Tongue (tissue), 2 donors: ENCODE data around the gene IFNA14. TPM values are rescaled to one million over a fixed set of nuclear protein-coding genes. Genes with fewer than 3 reads are reported as not detected.
A peak's percentile ranks its signal among the peaks of the same experiment; 100 is the strongest.
"Not testable (repeated sequence)": the region's sequence is repeated elsewhere in the genome, so short reads cannot be mapped to it uniquely, and the experiment has no call there.

Experiments
- DNase-seq: peaks from one replicate; pipeline ENCODE4 v3.0.0-alpha.2; 2015
- total RNA-seq: library from RNA; depleted of rRNA; stranded (reverse); fragments of >200 nt; gene quantifications from one replicate; pipeline ENCODE4 v1.2.3, GENCODE V29; 2014

The IFNA14 gene
- total RNA-seq, result not detected

DNA sequence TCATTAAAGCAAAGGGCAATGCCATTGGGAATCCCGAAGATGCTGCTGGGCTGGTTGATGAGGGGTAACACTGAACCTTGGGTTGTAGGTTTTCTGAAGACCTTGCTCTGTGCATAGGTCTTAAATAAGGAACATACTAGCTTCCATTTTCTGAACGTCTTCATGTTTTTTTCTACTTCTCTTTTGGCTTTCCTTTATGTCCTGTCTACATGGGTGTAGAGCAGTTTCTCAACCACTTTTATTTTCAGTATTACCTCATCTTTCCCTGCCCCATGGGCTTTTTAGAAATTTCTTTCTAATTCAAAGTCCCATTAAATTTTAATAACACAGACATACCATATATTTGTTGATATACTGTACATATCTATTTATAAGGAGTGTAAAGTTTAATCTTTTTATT is at the start of gene IFNA14:
Gene IFNA14, minus strand, starts transcription at position 95 of the 400 bp plus-strand sequence. Its CDS starts 70 bp downstream, at position 25.
- DNase-seq, result no peak

DNA sequence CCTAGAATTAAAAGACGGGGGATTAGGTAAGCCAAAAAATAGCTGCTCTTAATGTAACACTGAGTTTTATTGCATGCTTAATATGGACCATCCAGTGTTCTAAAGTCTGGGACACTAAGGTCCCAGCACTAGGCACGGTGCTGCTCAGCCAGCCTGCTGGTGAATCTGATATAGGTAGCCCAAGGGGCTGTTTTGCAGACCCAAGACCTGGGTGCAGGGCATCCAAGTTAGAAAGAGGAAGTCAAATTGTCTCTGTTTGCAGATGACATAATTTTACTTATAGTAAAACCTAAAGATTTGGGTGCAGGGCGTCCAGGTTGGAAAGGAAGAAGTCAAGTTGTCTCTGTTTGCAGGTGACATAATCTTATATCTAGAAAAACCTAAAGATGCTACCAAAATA is 47.5 kb upstream of the IFNA14 start:
- no peak for DNase-seq

- DNase-seq, result no peak
Observed at GRCh38 chr9:21286659-21287058, 46.9 kb upstream of the IFNA14 start.

- DNase-seq, result no peak
Observed at GRCh38 chr9:21286099-21286498, 46.3 kb upstream of the IFNA14 start.

DNA sequence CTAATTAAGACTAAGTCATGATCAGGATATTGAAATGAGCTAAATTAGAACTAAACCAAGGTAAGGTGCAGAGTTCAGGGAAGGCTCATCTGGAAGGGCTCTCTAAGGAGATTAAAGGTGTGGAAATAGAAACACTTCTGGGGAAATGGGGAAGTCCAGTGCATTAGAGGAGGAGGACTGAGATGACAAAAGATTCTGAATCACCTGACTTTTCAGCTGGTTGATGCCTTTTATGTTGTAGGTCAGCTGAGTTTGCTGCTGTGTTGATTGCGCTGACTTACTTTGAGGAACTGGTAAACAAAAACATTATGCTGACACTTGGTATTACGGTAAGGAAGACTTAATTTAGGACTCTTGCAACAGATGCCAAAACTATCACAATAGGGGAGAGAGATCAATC is 41.5 kb upstream of the IFNA14 start:
- DNase-seq, result no peak

GRCh38 chr9:21268347-21268657 is 28.5 kb upstream of the IFNA14 start:
- DNase-seq, result no peak

DNA sequence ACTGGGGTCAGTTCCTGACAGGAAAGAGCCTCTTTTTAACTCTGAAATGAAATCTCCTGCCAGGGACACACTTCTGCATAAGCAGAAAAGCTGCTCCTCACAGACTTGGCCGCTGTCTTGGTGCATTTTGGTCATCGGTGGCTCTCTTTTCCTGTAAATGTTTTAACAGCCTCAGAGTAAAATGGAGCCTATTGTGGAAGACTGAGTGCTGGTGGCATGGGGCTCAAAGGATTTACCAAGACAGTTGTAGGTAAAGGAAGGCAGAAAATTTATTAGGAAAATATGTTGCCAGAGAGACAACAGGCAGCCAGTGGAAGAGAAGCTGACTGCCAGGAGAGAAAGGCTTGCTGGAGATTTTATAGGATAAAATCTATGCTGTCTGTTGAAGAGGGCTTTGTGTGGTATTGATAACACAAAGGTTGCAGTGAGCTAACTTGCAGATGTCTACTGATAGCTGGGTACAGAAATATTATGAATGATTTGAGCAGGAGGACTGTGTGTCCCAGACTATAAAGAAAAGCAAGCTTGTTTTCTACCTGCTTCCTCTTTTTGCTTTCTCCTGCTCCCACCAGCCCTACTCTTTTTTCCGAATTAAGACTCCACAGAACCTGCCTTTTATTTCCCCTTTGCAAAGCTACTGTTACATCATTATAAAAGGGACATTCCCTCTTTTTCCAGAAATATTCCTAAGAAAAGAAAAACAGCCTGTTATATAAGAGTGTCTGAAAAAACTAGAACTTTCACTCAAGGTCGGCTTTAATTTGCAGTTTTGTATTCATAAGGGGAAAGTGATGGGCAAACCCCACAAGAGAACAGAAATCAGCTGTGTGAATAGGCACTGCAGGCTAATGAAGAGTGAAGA is 27.9 kb upstream of the IFNA14 start:
- peak; percentile 16 for DNase-seq

DNA sequence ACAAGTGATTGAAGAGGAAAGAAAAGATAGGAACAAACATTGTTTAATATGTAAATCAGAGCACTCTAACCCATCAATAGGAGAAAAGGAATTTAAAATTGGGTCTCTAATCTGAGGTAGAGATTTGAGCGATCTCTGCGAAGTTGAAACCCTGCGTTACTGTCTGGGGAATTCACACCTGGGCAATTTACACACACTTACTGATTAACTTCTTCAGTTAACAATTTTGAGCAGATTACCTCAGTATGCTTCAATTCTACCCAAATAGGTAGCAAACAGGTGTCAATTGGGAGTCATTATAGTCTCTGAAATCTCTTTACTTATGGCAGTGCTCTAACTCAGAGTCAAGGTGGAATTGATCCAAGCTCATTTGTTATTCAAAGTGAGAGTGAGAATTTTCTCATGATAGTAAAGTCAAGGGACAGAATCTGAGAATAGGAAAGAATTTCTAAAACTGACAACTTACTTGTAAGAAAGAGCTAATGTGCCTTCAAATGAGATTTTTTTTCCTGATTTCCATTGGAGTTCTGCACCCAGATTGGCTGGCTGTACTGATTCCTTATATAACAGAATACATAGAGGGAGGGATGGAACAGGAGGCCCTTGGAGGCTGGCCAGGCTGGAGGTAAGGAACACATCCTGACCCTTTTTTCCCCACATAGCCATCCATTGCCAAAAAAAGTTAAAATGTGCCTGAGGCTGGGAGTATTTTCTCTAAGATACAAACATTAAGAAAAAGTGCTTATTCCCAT is 27.1 kb upstream of the IFNA14 start:
- DNase-seq, result no peak

DNA sequence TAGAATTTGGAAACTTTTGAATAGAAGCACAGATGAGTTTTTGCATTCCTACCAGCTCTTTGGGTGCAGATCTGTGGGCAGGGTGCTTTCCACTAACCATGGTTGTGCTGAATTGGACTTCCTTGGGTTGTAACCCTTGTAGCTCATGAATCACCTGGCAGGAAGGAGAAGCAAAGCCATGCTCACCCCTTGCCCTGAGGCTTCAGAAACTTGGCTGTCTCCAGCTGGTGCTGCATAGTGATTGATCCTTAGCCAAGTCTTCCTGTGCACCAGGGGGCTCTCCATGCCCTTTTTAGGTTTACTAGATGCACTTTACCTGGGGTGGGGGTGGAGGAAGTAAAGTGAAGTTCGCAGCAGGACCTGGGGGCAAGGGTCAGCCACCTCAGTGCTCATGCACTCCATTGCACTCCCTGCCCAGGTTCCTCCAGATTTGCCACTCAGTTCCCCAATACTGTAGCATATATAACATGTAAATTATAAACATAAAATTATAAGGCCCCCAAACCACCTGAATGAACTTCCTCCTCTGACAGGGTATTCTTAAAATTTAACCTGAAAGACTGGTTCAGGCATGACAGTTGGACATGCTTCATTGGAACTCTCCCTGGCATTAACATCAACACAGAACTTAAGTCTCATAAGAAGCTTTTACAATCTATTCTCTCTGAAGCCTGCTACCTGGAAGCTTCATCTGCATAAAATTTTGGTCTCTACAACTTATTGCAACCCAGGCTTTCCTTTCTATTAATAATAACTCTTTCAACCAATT is 25.8 kb upstream of the IFNA14 start:
- DNase-seq, result peak; percentile 4

DNA sequence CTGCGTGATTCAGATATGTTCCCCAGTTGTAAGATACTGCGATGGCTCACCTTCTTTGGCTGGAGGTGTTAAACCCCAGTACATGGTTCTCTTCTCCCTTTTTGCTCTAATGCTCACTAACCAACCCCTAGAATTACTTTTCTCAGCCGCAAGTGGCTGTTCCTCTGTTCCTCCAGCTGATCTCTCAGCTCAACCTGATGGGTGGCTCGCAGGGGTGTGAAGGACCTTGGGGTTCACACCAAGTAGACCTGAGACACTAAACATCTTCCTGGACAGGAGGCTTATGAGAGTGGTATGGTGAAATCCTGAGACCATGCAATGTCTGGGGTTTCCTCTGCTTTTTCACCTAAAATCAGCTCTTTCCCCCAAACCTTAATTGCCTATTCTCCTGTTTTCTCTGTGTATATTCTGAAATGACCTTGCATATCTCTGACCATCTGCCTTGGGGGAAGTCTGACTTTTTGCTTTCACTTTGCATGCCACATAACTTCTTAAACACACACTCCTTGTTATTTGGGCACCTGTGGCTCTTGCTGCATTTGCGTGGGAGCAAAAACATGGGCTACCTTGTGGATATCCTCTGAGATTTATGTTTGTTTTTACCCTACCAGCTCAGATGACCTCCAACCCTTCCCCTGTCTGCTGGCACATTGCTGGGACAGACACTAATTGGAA is 15.9 kb upstream of the IFNA14 start:
- no peak for DNase-seq

GRCh38 chr9:21252721-21253547 is 13.1 kb upstream of the IFNA14 start:
- peak; percentile 40 for DNase-seq

DNA sequence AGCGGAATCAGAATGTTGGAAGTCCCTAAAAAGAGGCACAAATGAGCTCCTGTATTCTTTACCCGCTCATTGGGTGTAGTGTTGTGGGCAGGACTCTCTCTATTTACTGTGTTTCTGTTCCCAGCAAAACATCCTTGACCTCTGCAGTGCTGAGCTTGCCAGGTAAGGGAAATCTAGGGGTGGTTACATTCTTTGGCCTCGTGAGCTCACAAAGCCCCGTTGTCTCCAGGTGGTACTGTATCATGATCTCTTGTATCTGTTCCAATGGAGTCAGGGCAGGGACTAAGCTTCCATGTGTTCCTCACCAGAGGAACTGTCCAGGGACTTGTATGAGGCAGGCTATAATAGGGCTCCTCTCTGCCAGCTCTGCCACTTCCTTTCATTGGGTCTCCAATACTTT is 11.8 kb upstream of the IFNA14 start:
- no peak for DNase-seq

DNA sequence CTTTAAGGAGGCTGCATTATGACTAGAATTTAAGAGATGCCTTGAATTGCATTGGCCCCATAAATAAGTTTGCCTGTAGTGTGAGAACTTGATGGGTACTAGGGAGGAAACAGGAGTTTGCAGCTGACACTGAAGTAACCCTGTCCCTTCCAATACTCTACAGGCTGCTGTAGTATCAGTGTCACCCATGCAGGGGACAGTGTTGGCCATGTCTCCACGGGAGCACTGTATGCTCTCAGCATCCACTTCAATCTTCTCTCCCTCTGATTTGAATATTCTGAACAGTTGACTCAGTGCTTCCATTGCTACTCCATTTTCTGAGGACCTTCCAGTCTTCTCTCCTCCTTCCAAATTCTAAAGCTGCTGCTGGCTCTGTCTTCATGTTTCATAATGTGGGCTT is 11.4 kb upstream of the IFNA14 start:
- no peak for DNase-seq

GRCh38 chr9:21244836-21245235 is 5.0 kb upstream of the IFNA14 start:
- DNase-seq, result no peak

DNA sequence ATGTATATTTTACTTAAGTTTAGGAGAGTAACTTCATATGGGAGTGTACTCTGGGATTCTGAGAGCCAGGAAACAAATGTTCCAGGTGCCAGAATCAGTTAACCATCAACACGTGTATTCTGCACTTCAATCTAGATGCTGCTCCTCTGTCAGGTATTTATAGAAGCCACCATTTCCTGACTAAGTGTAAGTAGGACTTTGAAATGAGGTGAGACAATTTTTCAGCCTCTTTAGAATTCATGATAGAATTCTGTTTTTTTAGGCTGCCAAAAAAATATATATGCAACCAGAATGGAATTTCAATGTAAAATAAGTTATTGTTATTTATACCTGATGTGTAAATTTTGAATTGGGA is 3.5 kb downstream of the IFNA14 start:
- not testable (repeated sequence) for DNase-seq

- DNase-seq, result peak; percentile 44
Observed at GRCh38 chr9:21235468-21236359, 4.1 kb downstream of the IFNA14 start.

DNA sequence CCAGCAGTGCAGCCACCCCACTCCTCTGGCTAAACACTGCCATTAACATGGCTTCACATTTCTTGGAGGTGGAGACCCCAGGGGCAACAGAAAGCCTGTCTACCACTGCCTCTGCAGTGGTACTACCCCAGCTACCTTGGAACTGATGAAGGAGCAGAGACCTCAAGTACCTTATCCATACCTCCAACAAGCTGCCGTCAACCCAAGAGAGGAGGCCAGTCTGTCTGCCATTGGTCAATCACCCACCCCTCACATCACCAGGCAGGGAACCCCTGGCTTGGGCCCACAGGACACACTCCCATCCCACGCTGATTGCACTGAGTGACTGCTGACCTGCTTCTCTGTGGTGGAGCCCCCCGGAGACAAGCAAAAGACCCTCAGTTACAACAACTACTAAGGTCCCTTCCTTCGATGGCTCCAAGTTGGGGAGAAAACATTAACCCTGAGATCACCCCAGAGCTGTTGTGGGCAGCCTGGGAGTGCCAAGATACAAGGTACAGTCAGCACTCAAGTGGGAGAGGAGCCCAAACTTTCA is 5.6 kb downstream of the IFNA14 start:
- no peak for DNase-seq

GRCh38 chr9:21233258-21233657 is 6.5 kb downstream of the IFNA14 start:
- DNase-seq, result no peak

- DNase-seq, result no peak
Observed at GRCh38 chr9:21228122-21228521, 11.7 kb downstream of the IFNA14 start, which contains the start of gene IFNA17. Gene IFNA17, minus strand, starts transcription at chr9:21228222. Its CDS starts 49 bp downstream, at chr9:21228173.

- not testable (repeated sequence) for DNase-seq
Observed at GRCh38 chr9:21217211-21217610, 22.6 kb downstream of the IFNA14 start, which contains the start of gene IFNA16. Gene IFNA16, minus strand, starts transcription at chr9:21217311. Its CDS starts 6 bp downstream, at chr9:21217305.
